GM12865 (cell line): ENCODE results near the gene GCNA.
"Not testable (repeated sequence)": the region's sequence is repeated elsewhere in the genome, so short reads cannot be mapped to it uniquely, and the experiment has no call there.

Experiments
- DNase-seq: peaks from one replicate; pipeline ENCODE4 v3.0.0; 2010; ENCODE audit warnings: low read depth
- H3K4me3 ChIP-seq: 2 replicates; pipeline ENCODE4 v1.5.1; 2011; ENCODE audit warnings: mild to moderate bottlenecking, low read depth, low read length, control low read depth
- CTCF ChIP-seq: IDR thresholded peaks from 2 replicates; pipeline ENCODE4 v1.5.1; 2011; ENCODE audit warnings: low read length, control low read depth, low read depth, inconsistent platforms; ENCODE audit not compliant: insufficient read depth; ENCODE audit errors: missing control alignments

GCNA gene

GRCh38 chrX:71556036-71556435 lies 22.2 kb upstream of the GCNA start:
- no peak overlapping the region for H3K4me3 ChIP-seq
- no peak for TF ChIP-seq CTCF
- no peak for DNase-seq

GRCh38 chrX:71558920-71559319 lies 19.3 kb upstream of the GCNA start:
- TF ChIP-seq CTCF, result no peak
- no peak for DNase-seq
- H3K4me3 ChIP-seq, result no peak overlapping the region

- not testable (repeated sequence) for H3K4me3 ChIP-seq, DNase-seq
Measured at GRCh38 chrX:71559773-71560172, 18.5 kb upstream of the GCNA start.

GRCh38 chrX:71563921-71564320 lies 14.3 kb upstream of the GCNA start:
- H3K4me3 ChIP-seq, result no peak overlapping the region
- no peak for TF ChIP-seq CTCF
- no peak for DNase-seq

- H3K4me3 ChIP-seq, result no peak overlapping the region
- no peak for TF ChIP-seq CTCF
- DNase-seq, result no peak
Measured at GRCh38 chrX:71565474-71566041, 12.7 kb upstream of the GCNA start.

GRCh38 chrX:71571390-71571789 lies 6.8 kb upstream of the GCNA start:
- not testable (repeated sequence) for H3K4me3 ChIP-seq

GRCh38 chrX:71573590-71573989 lies 4.6 kb upstream of the GCNA start:
- no peak for DNase-seq
- TF ChIP-seq CTCF, result no peak
- no peak overlapping the region for H3K4me3 ChIP-seq

More at GRCh38 chrX:71571390-71571789, 6.8 kb upstream of the GCNA start:
- DNase-seq, result not testable (repeated sequence)

- no peak for TF ChIP-seq CTCF
- no peak overlapping the region for H3K4me3 ChIP-seq
- DNase-seq, result no peak
Measured at GRCh38 chrX:71577682-71578081, 555 bp upstream of the GCNA start.
